Right lung (tissue), 10 donors: ENCODE results near the gene NRK. TPM values are rescaled to one million over a fixed set of nuclear protein-coding genes. Genes with fewer than 3 reads are reported as not detected.
"Not testable (repeated sequence)": the region's sequence is repeated elsewhere in the genome, so short reads cannot be mapped to it uniquely, and the experiment has no call there.

Experiments
- DNase-seq, 2 donors: peaks; one replicate each; pipeline ENCODE4 v3.0.0-alpha.2; 2013
- long read RNA-seq, 8 donors: transcript quantifications; one replicate each; lab custom pipeline, GENCODE V29; 2026
- polyA plus RNA-seq, 5 donors: library from polyadenylated mRNA; unstranded; fragments of 120-200 nt; gene quantifications; one replicate each; pipeline versions ENCODE4 v1.2.1 to v1.2.3, GENCODE V29; 2013; ENCODE audit warnings: inconsistent platforms in 1 of 5, low replicate concordance in 1 of 5; ENCODE audit not compliant: insufficient read length in 5 of 5, insufficient read depth in 1 of 5

NRK gene
- polyA plus RNA-seq = 1 to 10 TPM; 3.7 to 7.3 (median 4.9) TPM
- long read RNA-seq, donor 1 = 0 reads
- long read RNA-seq, donor 2 = 0 reads
- long read RNA-seq, donor 3 = 0 reads
- long read RNA-seq, donor 4 = 0 reads
- long read RNA-seq, donor 5 = 0 reads
- long read RNA-seq, donor 6 = 0 reads
- long read RNA-seq, donor 7 = 0 reads
- long read RNA-seq, donor 8 = 0 reads

GRCh38 chrX:105822138-105823091 is at the start of gene NRK:
Gene NRK (plus strand): TSS chrX:105822539. CDS start chrX:105822846, 307 bp downstream.
- peak; percentile 5 to 11 for DNase-seq

- DNase-seq = no peak
Observed at GRCh38 chrX:105773801-105774200, 48.5 kb upstream of the NRK start.

- peak in 1 of 2 donors; percentile 27 for DNase-seq
Observed at GRCh38 chrX:105775679-105776078, 46.7 kb upstream of the NRK start.

GRCh38 chrX:105781804-105782203 is 40.5 kb upstream of the NRK start:
- no peak for DNase-seq

GRCh38 chrX:105796877-105797276 is 25.5 kb upstream of the NRK start:
- DNase-seq = not testable (repeated sequence)

- DNase-seq = no peak
Observed at GRCh38 chrX:105803891-105804290, 18.4 kb upstream of the NRK start.

- DNase-seq = not testable (repeated sequence)
Observed at GRCh38 chrX:105805655-105806054, 16.7 kb upstream of the NRK start.

- no peak for DNase-seq
Observed at GRCh38 chrX:105816517-105816916, 5.8 kb upstream of the NRK start.

- no peak for DNase-seq
Observed at GRCh38 chrX:105820247-105820646, 2.1 kb upstream of the NRK start.

GRCh38 chrX:105821471-105822121 is 743 bp upstream of the NRK start:
- DNase-seq = peak; percentile 10 to 17

- DNase-seq = no peak
Observed at GRCh38 chrX:105823092-105823455, 735 bp downstream of the NRK start.

- DNase-seq = no peak
Observed at GRCh38 chrX:105829011-105829410, 6.7 kb downstream of the NRK start.

- DNase-seq = peak; percentile 38 to 51
Observed at GRCh38 chrX:105837232-105837631, 14.9 kb downstream of the NRK start.

- no peak for DNase-seq
Observed at GRCh38 chrX:105845631-105846030, 23.3 kb downstream of the NRK start.

- not testable (repeated sequence) for DNase-seq
Observed at GRCh38 chrX:105850100-105850499, 27.8 kb downstream of the NRK start.

- peak; percentile 9 to 17 for DNase-seq
Observed at GRCh38 chrX:105865709-105866108, 43.4 kb downstream of the NRK start.

GRCh38 chrX:105869701-105870100 is 47.4 kb downstream of the NRK start:
- no peak for DNase-seq

- no peak for DNase-seq
Observed at GRCh38 chrX:105870445-105870844, 48.1 kb downstream of the NRK start.

- no peak for DNase-seq
Observed at GRCh38 chrX:105872941-105873340, 50.6 kb downstream of the NRK start.

- DNase-seq = no peak
Observed at GRCh38 chrX:105874790-105875189, 52.5 kb downstream of the NRK start.

GRCh38 chrX:105876658-105877057 is 54.3 kb downstream of the NRK start:
- DNase-seq = no peak

GRCh38 chrX:105880491-105880890 is 58.2 kb downstream of the NRK start:
- no peak for DNase-seq
